SU-DHL-6 (cell line): ENCODE results near the gene WDR35.

ENCODE experiments used
- H2AFZ ChIP-seq: fragments of 200-600 bp; sonication (generic); 2 replicates; pipeline ENCODE4 v1.6.1; 2014; ENCODE audit warnings: low read depth, mild to moderate bottlenecking, moderate library complexity, mixed read lengths, antibody characterized with exemption, low read length; ENCODE audit not compliant: severe bottlenecking
- H3F3A ChIP-seq: fragments of 200-600 bp; shearing (Covaris generic); 2 replicates; pipeline ENCODE4 v1.6.0; 2016; ENCODE audit warnings: antibody characterized with exemption, mild to moderate bottlenecking; ENCODE audit not compliant: insufficient read depth
- H3K27ac ChIP-seq: fragments of 200-600 bp; sonication (generic); 2 replicates; pipeline ENCODE4 v1.5.1; 2016; ENCODE audit warnings: low read depth, mild to moderate bottlenecking, low read length, moderate library complexity, mixed read lengths
- H3K27me3 ChIP-seq: fragments of 200-600 bp; sonication (generic), shearing (Covaris generic); 2 replicates; pipeline ENCODE4 v1.6.0; 2014; ENCODE audit warnings: mild to moderate bottlenecking, low read length
- H3K36me3 ChIP-seq: fragments of 200-600 bp; sonication (generic); 2 replicates; pipeline ENCODE4 v1.6.1; 2014; ENCODE audit warnings: mild to moderate bottlenecking, low read length, mixed read lengths
- H3K4me2 ChIP-seq: fragments of 300-600, 200-600 bp; shearing (Covaris generic), sonication (generic); 2 replicates; pipeline ENCODE4 v1.6.0; 2014; ENCODE audit warnings: low read length, low read depth, mild to moderate bottlenecking; ENCODE audit not compliant: poor library complexity, severe bottlenecking
- H3K4me3 ChIP-seq: fragments of 200-600 bp; sonication (generic); 2 replicates; pipeline ENCODE4 v1.5.1; 2014; ENCODE audit warnings: antibody characterized with exemption, low read length, mild to moderate bottlenecking, mixed read lengths; ENCODE audit not compliant: insufficient read depth, poor library complexity, severe bottlenecking
- H3K79me2 ChIP-seq: fragments of 200-600 bp; sonication (generic); 2 replicates; pipeline ENCODE4 v1.6.1; 2014; ENCODE audit warnings: mild to moderate bottlenecking, low read length, moderate library complexity; ENCODE audit not compliant: insufficient read depth
- H3K9ac ChIP-seq: fragments of 200-600 bp; sonication (generic); 2 replicates; pipeline ENCODE4 v1.7.0; 2014; ENCODE audit warnings: mild to moderate bottlenecking, low read length
- H3K9me2 ChIP-seq: fragments of 200-600 bp; sonication (generic); replicated peaks from 2 replicates; pipeline ENCODE4 v1.6.1; 2014; ENCODE audit warnings: low read length; ENCODE audit not compliant: insufficient read depth
- H3K9me3 ChIP-seq: fragments of 200-600 bp; sonication (generic); 2 replicates; pipeline ENCODE4 v1.6.1; 2014; ENCODE audit warnings: low read length, mixed read lengths; ENCODE audit not compliant: insufficient read depth
- H4K20me1 ChIP-seq: fragments of 200-600 bp; sonication (generic); 2 replicates; pipeline ENCODE4 v1.6.1; 2014; ENCODE audit warnings: low read depth, mild to moderate bottlenecking, antibody characterized with exemption, low read length, moderate library complexity, mixed read lengths
- EZH2phosphoT487 ChIP-seq: fragments of 200-600 bp; sonication (generic), shearing (Covaris generic); conservative IDR thresholded peaks from 2 replicates; pipeline ENCODE4 v1.6.1; 2018; ENCODE audit warnings: mild to moderate bottlenecking, antibody characterized with exemption, low read length, moderate library complexity, mixed read lengths
- TF ChIP-seq, protein P1 (sequence below): fragments of 200-600 bp; sonication (generic); IDR thresholded peaks from one replicate; pipeline ENCODE4 v1.5.1; 2017; ENCODE audit warnings: antibody characterized with exemption, mild to moderate bottlenecking, low read length, moderate library complexity; ENCODE audit not compliant: insufficient read depth, poor library complexity, severe bottlenecking

Gene WDR35

DNA sequence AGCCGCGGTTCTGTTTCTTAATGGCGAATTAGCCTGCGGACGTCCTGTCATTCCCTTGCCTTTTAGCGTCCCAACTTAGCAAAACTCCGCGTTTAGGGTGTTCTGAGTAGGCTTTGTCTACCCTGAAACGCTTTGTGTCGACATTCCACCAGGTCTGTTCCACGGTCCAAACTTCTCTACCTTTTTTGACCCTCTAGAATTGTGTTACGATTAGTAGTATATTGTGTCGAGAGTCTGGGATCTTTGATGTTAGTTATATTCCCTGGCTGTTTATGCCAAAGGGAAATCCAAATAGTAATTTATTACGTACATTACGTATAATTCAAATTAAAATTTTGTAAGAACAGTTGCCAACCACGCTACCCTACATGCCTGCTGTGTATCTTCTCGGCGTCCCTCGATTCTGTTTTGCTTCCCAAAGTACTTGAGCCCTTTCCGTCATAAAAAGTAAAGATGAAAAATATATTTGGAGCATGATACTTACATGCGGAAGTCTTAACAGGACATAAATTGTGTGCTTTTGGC, 87.6 kb downstream of the WDR35 start:
- Histone ChIP-seq H3K9ac (peak overlapping the region; percentile 86), H3K9me2 (no peaks in the 10 kb centered on the region), H3K4me3 (peak overlapping the region; percentile 82), H3F3A (no peaks in the 10 kb centered on the region), H3K79me2 (peaks cover 38% of the 10 kb centered on the region), H3K9me3 (no peaks in the 10 kb centered on the region), H3K36me3 (no peaks in the 10 kb centered on the region), H3K27ac (peak overlapping the region; percentile 79), H3K4me2 (peak overlapping the region; percentile 63), H4K20me1 (no peaks in the 10 kb centered on the region), H2AFZ (peak overlapping the region; percentile 87), H3K27me3 (no peaks in the 10 kb centered on the region)
- TF ChIP-seq, protein P1, sequence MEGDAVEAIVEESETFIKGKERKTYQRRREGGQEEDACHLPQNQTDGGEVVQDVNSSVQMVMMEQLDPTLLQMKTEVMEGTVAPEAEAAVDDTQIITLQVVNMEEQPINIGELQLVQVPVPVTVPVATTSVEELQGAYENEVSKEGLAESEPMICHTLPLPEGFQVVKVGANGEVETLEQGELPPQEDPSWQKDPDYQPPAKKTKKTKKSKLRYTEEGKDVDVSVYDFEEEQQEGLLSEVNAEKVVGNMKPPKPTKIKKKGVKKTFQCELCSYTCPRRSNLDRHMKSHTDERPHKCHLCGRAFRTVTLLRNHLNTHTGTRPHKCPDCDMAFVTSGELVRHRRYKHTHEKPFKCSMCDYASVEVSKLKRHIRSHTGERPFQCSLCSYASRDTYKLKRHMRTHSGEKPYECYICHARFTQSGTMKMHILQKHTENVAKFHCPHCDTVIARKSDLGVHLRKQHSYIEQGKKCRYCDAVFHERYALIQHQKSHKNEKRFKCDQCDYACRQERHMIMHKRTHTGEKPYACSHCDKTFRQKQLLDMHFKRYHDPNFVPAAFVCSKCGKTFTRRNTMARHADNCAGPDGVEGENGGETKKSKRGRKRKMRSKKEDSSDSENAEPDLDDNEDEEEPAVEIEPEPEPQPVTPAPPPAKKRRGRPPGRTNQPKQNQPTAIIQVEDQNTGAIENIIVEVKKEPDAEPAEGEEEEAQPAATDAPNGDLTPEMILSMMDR: no peak
- no peak for TF ChIP-seq EZH2phosphoT487

DNA sequence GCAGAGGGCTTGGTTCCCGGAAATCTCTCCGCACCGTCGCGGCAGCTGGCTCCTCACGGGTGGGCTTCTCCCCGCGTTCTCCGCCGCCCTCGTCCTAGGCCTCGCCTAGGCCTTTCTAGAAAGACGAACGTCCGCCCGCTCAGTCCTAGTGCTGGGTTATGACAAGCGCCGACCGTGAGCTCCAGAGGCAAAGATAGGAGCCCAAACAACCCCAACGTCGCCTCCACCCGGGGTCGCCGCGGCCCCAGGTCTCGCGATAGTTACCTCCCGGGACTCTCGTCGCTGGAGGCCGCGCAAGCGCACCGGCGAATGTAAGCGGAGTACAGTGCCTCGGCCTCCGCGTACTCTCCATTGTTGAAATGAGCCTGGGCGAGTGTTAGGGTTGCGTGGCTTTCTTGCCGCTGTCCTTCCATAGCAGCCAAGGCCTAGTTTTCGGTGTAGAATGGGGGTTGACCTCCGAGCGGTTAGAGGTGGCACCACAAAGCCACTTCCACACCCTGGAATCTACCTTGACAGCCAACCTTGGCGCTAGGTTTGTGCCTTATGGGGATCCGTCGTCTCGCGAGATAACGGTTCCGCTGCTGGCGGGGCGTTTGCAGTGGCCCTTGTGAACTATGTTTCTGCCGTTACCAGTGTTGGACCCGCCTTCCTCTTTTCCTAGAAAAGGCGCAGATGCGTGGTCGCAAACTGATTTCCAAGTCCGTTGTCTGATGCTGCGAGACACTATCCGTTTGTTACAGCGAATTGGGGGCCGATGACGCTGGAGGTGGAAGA, 88.3 kb downstream of the WDR35 start, which contains the start of gene TTC32:
TSS of gene TTC32 (minus strand) at position 542 of the 774 bp plus-strand sequence. CDS start at position 413, 129 bp downstream.
- TF ChIP-seq EZH2phosphoT487: no peak
- TF ChIP-seq, protein P1: no peak
- Histone ChIP-seq H3K4me2 (peak within 1 kb of the TSS; percentile 63), H3F3A (no peaks in the 10 kb centered on the region), H3K36me3 (no peaks in the 10 kb centered on the region; the same call in 1 of the 2 replicates), H4K20me1 (no peaks in the 10 kb centered on the region), H3K27ac (peak within 1 kb of the TSS; percentile 79), H3K27me3 (no peaks in the 10 kb centered on the region), H3K9me2 (no peaks in the 10 kb centered on the region), H3K9ac (peak within 1 kb of the TSS; percentile 86), H3K4me3 (peak within 1 kb of the TSS; percentile 82), H3K79me2 (peaks cover 38% of the 10 kb centered on the region), H3K9me3 (no peaks in the 10 kb centered on the region), H2AFZ (peak within 1 kb of the TSS; percentile 87)

DNA sequence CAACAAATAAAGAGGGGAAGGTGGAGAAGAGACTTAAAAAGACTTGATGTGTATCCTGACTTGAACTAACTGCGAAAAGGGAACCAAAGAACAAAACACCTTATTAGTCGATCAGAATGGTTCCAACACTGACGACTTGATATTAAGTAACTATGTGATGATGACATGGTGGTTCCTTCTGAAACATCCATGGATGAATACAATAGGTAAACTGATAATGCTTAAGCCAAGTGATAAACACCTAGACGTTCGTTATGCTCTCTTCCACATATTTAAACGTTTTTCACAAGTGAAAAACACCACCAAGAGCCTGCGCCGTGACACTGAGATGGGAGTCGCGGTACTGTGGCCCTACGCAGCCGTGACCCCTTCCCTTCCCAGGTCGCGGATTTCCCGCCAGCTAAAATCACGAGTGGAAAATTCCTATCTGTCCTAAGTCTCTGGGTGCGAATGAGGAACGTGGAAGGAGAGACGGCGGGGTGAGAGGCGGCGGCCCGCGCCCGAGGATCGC, 88.9 kb downstream of the WDR35 start:
- Histone ChIP-seq H3K36me3 (peaks cover 3% of the 10 kb centered on the region; the same call in 1 of the 2 replicates), H3F3A (no peaks in the 10 kb centered on the region), H3K79me2 (peaks cover 43% of the 10 kb centered on the region), H3K4me3 (peak overlapping the region; percentile 82), H3K9ac (peak overlapping the region; percentile 86), H3K9me3 (no peaks in the 10 kb centered on the region), H3K27me3 (no peaks in the 10 kb centered on the region), H2AFZ (peak overlapping the region; percentile 87), H4K20me1 (no peaks in the 10 kb centered on the region), H3K9me2 (no peaks in the 10 kb centered on the region), H3K4me2 (peak overlapping the region; percentile 63), H3K27ac (peak overlapping the region; percentile 79)
- TF ChIP-seq, protein P1: no peak
- TF ChIP-seq EZH2phosphoT487: no peak
